HG03565 (cell line): Measurements from ENCODE around the gene FEM1A.
"Not testable (repeated sequence)": the region's sequence is repeated elsewhere in the genome, so short reads cannot be mapped to it uniquely, and the experiment has no call there.

Source experiments
- ATAC-seq: cut with Tn5 transposase; IDR thresholded peaks from one replicate; pipeline ENCODE4 v1.9.1; 2021; ENCODE audit warnings: mild to moderate bottlenecking, moderate library complexity; ENCODE audit not compliant: unreplicated experiment

Gene FEM1A

GRCh38 chr19:4811328-4812131 lies 20.0 kb downstream of the FEM1A start:
- ATAC-seq: no peak

- ATAC-seq: no peak
Measured at GRCh38 chr19:4814625-4815425, 23.3 kb downstream of the FEM1A start.

GRCh38 chr19:4815426-4816201 lies 24.1 kb downstream of the FEM1A start:
- no peak for ATAC-seq

- no peak for ATAC-seq
Measured at GRCh38 chr19:4816202-4816949, 24.8 kb downstream of the FEM1A start.

- no peak for ATAC-seq
Measured at GRCh38 chr19:4816950-4817278, 25.4 kb downstream of the FEM1A start.

- no peak for ATAC-seq
Measured at GRCh38 chr19:4817467-4818277, 26.1 kb downstream of the FEM1A start.

GRCh38 chr19:4821265-4821664 lies 29.7 kb downstream of the FEM1A start:
- ATAC-seq: no peak

GRCh38 chr19:4822354-4822753 lies 30.8 kb downstream of the FEM1A start:
- ATAC-seq: not testable (repeated sequence)

GRCh38 chr19:4823577-4823976 lies 32.0 kb downstream of the FEM1A start:
- no peak for ATAC-seq

- no peak for ATAC-seq
Measured at GRCh38 chr19:4829001-4829712, 37.6 kb downstream of the FEM1A start.

GRCh38 chr19:4830332-4830731 lies 38.8 kb downstream of the FEM1A start:
- no peak for ATAC-seq

GRCh38 chr19:4830768-4831265 lies 39.3 kb downstream of the FEM1A start:
- no peak for ATAC-seq

GRCh38 chr19:4831304-4831978 lies 39.9 kb downstream of the FEM1A start, which contains the start of gene TICAM1:
TSS of gene TICAM1 (minus strand) at chr19:4831712. CDS start at chr19:4818377, 13,335 bp downstream.
- ATAC-seq: peak; percentile 45

GRCh38 chr19:4831979-4832340 lies 40.4 kb downstream of the FEM1A start:
- not testable (repeated sequence) for ATAC-seq

GRCh38 chr19:4832776-4833175 lies 41.2 kb downstream of the FEM1A start:
- ATAC-seq: no peak

- no peak for ATAC-seq
Measured at GRCh38 chr19:4839192-4839591, 47.7 kb downstream of the FEM1A start.

GRCh38 chr19:4843647-4843965 lies 52.1 kb downstream of the FEM1A start:
- no peak for ATAC-seq

GRCh38 chr19:4844348-4845179 lies 53.0 kb downstream of the FEM1A start:
- no peak for ATAC-seq
